Body of pancreas (tissue), 4 donors: ENCODE results near the gene MEX3A. TPM values are rescaled to one million over a fixed set of nuclear protein-coding genes. Genes with fewer than 3 reads are reported as not detected.
"Not testable (repeated sequence)": the region's sequence is repeated elsewhere in the genome, so short reads cannot be mapped to it uniquely, and the experiment has no call there.

Experiments
- ATAC-seq: fragments of 150-250 bp; one replicate; pipeline ENCODE4 v1.9.1; 2016
- DNase-seq, 4 donors: peaks; one replicate each; pipeline ENCODE4 v3.0.0-alpha.2; 2019
- H3K27ac ChIP-seq, 4 donors: fragments of 200-600 bp; sonication (generic); 1 replicate in 3 of 4; 2 replicates in 1 of 4; pipeline versions ENCODE4 v1.5.1 to v1.6.1; 2016 to 2019; ENCODE audit warnings: mild to moderate bottlenecking in 1 of 4, mixed read lengths in 1 of 4, moderate library complexity in 1 of 4
- H3K27me3 ChIP-seq, 2 donors: fragments of 200-600 bp; sonication (generic); one replicate each; pipeline ENCODE4 v1.6.0; 2016; ENCODE audit warnings: mild to moderate bottlenecking in 1 of 2
- H3K36me3 ChIP-seq, 2 donors: fragments of 200-600 bp; sonication (generic); replicated peaks in 1 of 2; 2 replicates each; pipeline ENCODE4 v1.5.1; 2016; ENCODE audit warnings: low read depth in 2 of 2; ENCODE audit not compliant: insufficient read depth in 1 of 2
- H3K4me1 ChIP-seq: fragments of 200-600 bp; sonication (generic); one replicate; pipeline ENCODE4 v1.6.0; 2016
- H3K4me3 ChIP-seq, 2 donors: fragments of 200-600 bp; sonication (generic); 1 replicate in 1 of 2; 2 replicates in 1 of 2; pipeline ENCODE4 v1.5.1; 2016 to 2019
- H3K9me3 ChIP-seq, 3 donors: fragments of 200-600 bp; sonication (generic); 1 replicate in 2 of 3; 2 replicates in 1 of 3; pipeline ENCODE4 v1.5.1; 2016
- POLR2A ChIP-seq, 3 donors: fragments of 450-650 bp; IDR thresholded peaks; one replicate each; pipeline ENCODE4 v1.6.1; 2016; ENCODE audit warnings: antibody characterized with exemption in 3 of 3, mild to moderate bottlenecking in 2 of 3
- WGBS, 2 donors: methylation state at CpG; one replicate each; pipeline ENCODE4 v1.1.5; 2017; 5-methylcytosine and 5-hydroxymethylcytosine counted together
- intact Hi-C: fragments of 100-400 bp; cut with DNase I; formaldehyde crosslinking; loops from one replicate; pipeline ENCODE4 v1.15.1; 2023
- total RNA-seq, 2 donors: library from RNA; depleted of rRNA; stranded (reverse); fragments of >200 nt; gene quantifications; one replicate each; pipeline ENCODE4 v1.1.0, GENCODE V29; 2016
- TF ChIP-seq, protein P1 (sequence below), 7 experiments: fragments of 450-650 bp in 4 of 7; fragments of 200-600 bp in 3 of 7; sonication (generic) in 3 of 7; IDR thresholded peaks; one replicate each; pipeline ENCODE4 v1.5.1; 2016 to 2019; ENCODE audit warnings: antibody characterized with exemption in 7 of 7

Gene MEX3A
- total RNA-seq, 2 donors from 2014 or later, result 0.99 to 4.7 TPM

- Histone ChIP-seq H3K4me3 (no peak overlapping the region), H3K27ac (peak overlapping the region; percentile 81 to 90 (median 86)), H3K27me3 (no peaks in the 10 kb centered on the region), H3K9me3 (no peaks in the 10 kb centered on the region), H3K4me1 (peaks cover 74% of the 10 kb centered on the region), H3K36me3 (peaks cover 0 to 2% of the 10 kb centered on the region in 2 donors)
- 36 to 40% methylated on average over 2 of the region's 2 CpGs for WGBS, 2 donors
- TF ChIP-seq POLR2A (IDR thresholded peaks at IDR 0.05), result no peak
- TF ChIP-seq, protein P1, sequence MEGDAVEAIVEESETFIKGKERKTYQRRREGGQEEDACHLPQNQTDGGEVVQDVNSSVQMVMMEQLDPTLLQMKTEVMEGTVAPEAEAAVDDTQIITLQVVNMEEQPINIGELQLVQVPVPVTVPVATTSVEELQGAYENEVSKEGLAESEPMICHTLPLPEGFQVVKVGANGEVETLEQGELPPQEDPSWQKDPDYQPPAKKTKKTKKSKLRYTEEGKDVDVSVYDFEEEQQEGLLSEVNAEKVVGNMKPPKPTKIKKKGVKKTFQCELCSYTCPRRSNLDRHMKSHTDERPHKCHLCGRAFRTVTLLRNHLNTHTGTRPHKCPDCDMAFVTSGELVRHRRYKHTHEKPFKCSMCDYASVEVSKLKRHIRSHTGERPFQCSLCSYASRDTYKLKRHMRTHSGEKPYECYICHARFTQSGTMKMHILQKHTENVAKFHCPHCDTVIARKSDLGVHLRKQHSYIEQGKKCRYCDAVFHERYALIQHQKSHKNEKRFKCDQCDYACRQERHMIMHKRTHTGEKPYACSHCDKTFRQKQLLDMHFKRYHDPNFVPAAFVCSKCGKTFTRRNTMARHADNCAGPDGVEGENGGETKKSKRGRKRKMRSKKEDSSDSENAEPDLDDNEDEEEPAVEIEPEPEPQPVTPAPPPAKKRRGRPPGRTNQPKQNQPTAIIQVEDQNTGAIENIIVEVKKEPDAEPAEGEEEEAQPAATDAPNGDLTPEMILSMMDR (IDR thresholded peaks at IDR 0.05), result no peak
- ATAC-seq, result no peak
- DNase-seq, result no peak
- intact Hi-C loops, result no loop called here
These were observed 46.0 kb upstream of the MEX3A start for GRCh38 chr1:156128308-156128653.

GRCh38 chr1:156126630-156127534 lies 44.6 kb upstream of the MEX3A start:
- H3K27me3 ChIP-seq, result no peaks in the 10 kb centered on the region
- DNase-seq (peak in 1 of 4 donors; percentile 66), ATAC-seq (no peak)
- intact Hi-C loops, result no loop called here
- TF ChIP-seq POLR2A (IDR thresholded peaks at IDR 0.05), result no peak
- TF ChIP-seq, protein P1 (IDR thresholded peaks at IDR 0.05), result no peak
- peaks cover 0 to 2% of the 10 kb centered on the region in 2 donors for H3K36me3 ChIP-seq
- peak overlapping the region; percentile 53 to 98 (median 94) for H3K27ac ChIP-seq
- 69 to 76% methylated on average over 6 to 15 of the region's 15 CpGs for WGBS, 2 donors
- no peaks in the 10 kb centered on the region for H3K9me3 ChIP-seq
- H3K4me3 ChIP-seq, result no peak overlapping the region
- peaks cover 88% of the 10 kb centered on the region for H3K4me1 ChIP-seq

DNA sequence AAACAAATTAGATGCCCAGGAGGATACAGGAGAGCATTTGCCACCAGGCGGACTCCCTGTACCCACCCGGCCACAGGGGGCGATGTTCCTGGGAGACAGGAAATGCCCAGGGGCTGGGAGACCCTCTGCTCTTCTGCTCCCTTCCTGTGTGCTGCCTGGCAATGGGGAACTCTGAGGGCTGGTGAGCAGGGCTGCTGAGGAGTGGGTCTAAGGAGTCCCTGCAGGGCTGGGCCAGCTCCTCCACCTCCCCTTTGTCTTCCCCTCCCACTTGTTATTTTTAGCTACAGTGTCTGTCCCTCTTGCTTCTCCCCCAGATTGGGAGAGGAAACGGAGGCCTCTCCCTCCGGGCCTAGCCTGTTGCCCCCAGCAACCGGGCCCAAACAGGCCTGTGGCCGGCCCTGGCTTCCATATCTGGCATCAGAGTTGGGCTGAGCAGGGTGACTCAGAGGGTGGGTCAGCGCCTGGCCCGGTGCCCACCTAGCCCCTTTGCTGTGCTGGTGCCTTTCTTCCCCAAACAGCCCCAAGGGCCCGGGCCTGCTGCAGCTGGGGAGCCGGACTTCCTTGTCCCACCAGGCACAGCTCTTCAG lies 43.9 kb upstream of the MEX3A start:
- intact Hi-C loops, result no loop called here
- DNase-seq, result peak; percentile 73 to 87 (median 80)
- peak; percentile 28 for ATAC-seq
- Histone ChIP-seq H3K4me1 (peaks cover 95% of the 10 kb centered on the region), H3K27ac (peak overlapping the region; percentile 53 to 98 (median 94)), H3K9me3 (no peaks in the 10 kb centered on the region), H3K27me3 (no peaks in the 10 kb centered on the region), H3K4me3 (no peak overlapping the region), H3K36me3 (no peaks in the 10 kb centered on the region)
- TF ChIP-seq POLR2A (IDR thresholded peaks at IDR 0.05), result no peak
- TF ChIP-seq, protein P1 (IDR thresholded peaks at IDR 0.05), result peak in 4 of 7 experiments; percentile 11 to 28 (median 15)
- 34 to 43% methylated on average over 11 of the region's 11 CpGs for WGBS, 2 donors

DNA sequence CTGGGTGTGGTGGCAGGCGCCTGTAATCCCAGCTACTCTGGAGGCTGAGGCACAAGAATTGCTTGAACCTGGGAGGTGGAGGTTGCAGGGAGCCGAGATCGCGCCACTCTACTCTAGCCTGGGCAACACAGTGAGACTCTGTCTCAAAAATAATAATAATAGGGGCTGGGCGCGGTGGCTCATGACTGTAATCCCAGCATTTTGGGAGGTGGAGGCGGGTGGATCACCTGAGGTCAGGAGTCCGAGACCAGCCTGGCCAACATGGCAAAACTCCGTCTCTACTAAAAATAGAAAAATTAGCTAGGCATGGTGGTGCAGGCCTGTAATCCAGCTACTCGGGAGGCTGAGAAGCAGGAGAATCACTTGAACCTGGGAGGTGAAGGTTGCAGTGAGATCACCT lies 43.3 kb upstream of the MEX3A start:
- H3K4me3 ChIP-seq, intact Hi-C loops, H3K36me3 ChIP-seq, H3K27me3 ChIP-seq, H3K9me3 ChIP-seq, ATAC-seq, DNase-seq: not testable (repeated sequence)
- 88 to 91% methylated on average over 10 of the region's 10 CpGs for WGBS, 2 donors
- peaks cover 98% of the 10 kb centered on the region for H3K4me1 ChIP-seq
- peak overlapping the region; percentile 30 to 98 (median 94) for H3K27ac ChIP-seq
